Skeletal muscle cell (primary cell): Measurements from ENCODE around the gene LAMB1.

ENCODE experiments used
- DNase-seq: peaks from one replicate; pipeline ENCODE4 v3.0.0-alpha.2; 2010; ENCODE audit warnings: low read depth
- H3K4me3 ChIP-seq: 2 replicates; pipeline ENCODE4 v1.5.1; 2011; ENCODE audit warnings: low read depth, mild to moderate bottlenecking, control low read depth, low read length, moderate library complexity

Gene LAMB1

GRCh38 chr7:108001764-108002725 lies 916 bp downstream of the LAMB1 start:
- no peak for DNase-seq
- peak overlapping the region; percentile 93 for H3K4me3 ChIP-seq

GRCh38 chr7:108000875-108001763 lies 1.8 kb downstream of the LAMB1 start:
- peak overlapping the region; percentile 93 for H3K4me3 ChIP-seq

GRCh38 chr7:107999779-108000560 lies 3.0 kb downstream of the LAMB1 start:
- peak overlapping the region; percentile 93 for H3K4me3 ChIP-seq
- no peak for DNase-seq

More at GRCh38 chr7:108000875-108001763, 1.8 kb downstream of the LAMB1 start:
- DNase-seq, result no peak

- no peak for DNase-seq
- peak overlapping the region; percentile 28 for H3K4me3 ChIP-seq
Observed at GRCh38 chr7:107998660-107999480, 4.1 kb downstream of the LAMB1 start.

GRCh38 chr7:107998150-107998549 lies 4.8 kb downstream of the LAMB1 start:
- H3K4me3 ChIP-seq, result peak overlapping the region; percentile 2
- DNase-seq, result no peak

GRCh38 chr7:107996072-107996882 lies 6.7 kb downstream of the LAMB1 start:
- H3K4me3 ChIP-seq, result no peak overlapping the region
- DNase-seq, result no peak

- no peak overlapping the region for H3K4me3 ChIP-seq
- DNase-seq, result peak; percentile 92
Observed at GRCh38 chr7:107995184-107996071, 7.5 kb downstream of the LAMB1 start.

- DNase-seq, result no peak
- no peak overlapping the region for H3K4me3 ChIP-seq
Observed at GRCh38 chr7:107994421-107995030, 8.4 kb downstream of the LAMB1 start.

GRCh38 chr7:107993891-107994291 lies 9.1 kb downstream of the LAMB1 start:
- no peak for DNase-seq
- H3K4me3 ChIP-seq, result no peak overlapping the region

- H3K4me3 ChIP-seq, result no peak overlapping the region
- peak; percentile 87 for DNase-seq
Observed at GRCh38 chr7:107989618-107990373, 13.2 kb downstream of the LAMB1 start.

GRCh38 chr7:107982918-107983389 lies 20.0 kb downstream of the LAMB1 start:
- no peak overlapping the region for H3K4me3 ChIP-seq
- no peak for DNase-seq

GRCh38 chr7:107982042-107982840 lies 20.7 kb downstream of the LAMB1 start:
- no peak for DNase-seq
- no peak overlapping the region for H3K4me3 ChIP-seq

GRCh38 chr7:107981466-107981865 lies 21.5 kb downstream of the LAMB1 start:
- H3K4me3 ChIP-seq, result no peak overlapping the region
- DNase-seq, result no peak

GRCh38 chr7:107980671-107981190 lies 22.2 kb downstream of the LAMB1 start:
- H3K4me3 ChIP-seq, result no peak overlapping the region
- no peak for DNase-seq

GRCh38 chr7:107980171-107980570 lies 22.8 kb downstream of the LAMB1 start:
- H3K4me3 ChIP-seq, result no peak overlapping the region
- no peak for DNase-seq
